ENCODE measurements around the gene AFF3. TPM values are rescaled to one million over a fixed set of nuclear protein-coding genes. Genes with fewer than 3 reads are reported as not detected.

AFF3 gene
- total and polyA plus RNA-seq, 2 donors (not counting 3 experiments of a cell fraction or from before 2014, with no cell fraction given) = 0.06 to 0.07 TPM

DNA sequence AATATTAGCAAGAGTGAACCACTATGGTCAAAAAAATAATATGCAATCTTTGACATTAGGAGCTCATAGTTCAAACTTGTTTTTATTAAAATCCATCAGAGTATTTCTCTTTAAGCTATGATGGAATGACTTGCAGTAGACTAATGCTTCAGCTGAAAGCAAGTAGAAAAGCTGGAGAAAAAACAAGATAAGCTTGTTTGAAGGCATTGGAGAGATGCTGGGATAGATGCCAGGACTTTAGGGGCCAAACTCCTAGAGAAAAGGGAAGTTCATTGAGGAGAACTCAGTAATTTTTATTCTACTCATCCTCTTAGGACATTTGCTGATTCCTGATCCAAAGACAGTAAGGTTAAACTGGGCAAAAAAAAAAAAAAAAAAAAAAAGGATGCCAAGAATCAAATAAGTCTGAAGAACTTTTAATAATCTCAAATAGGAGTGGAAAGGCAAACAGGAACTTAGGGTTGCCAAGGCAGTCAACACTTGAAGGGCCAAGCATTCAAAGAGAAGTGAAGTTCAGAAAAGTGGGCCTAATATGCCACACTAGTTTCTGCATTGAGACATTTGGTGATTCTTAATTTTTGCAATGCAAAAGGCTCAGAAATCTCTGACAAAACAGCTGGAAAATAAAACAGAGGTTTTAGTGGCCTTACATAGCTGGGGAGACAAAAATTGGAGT lies 19.7 kb upstream of the AFF3 start:
- Histone ChIP-seq H3K27me3 (ENCODE audit: control insufficient read depth in 2 of 2, insufficient read depth in 2 of 2, low read length in 2 of 2) (peaks cover 0 to 2% of the 10 kb centered on the region in 2 experiments), H2AFZ (ENCODE audit: low read depth, low read length) (no peak overlapping the region), H3K4me1 (ENCODE audit: control insufficient read depth, extremely low read depth, insufficient read depth, low read length) (no peaks in the 10 kb centered on the region), H3K4me3 (replicated peaks in 1 of 3; ENCODE audit: insufficient read depth in 1 of 3, low read depth in 1 of 3, low read length in 3 of 3) (no peak overlapping the region), H3K9me1 (replicated peaks; ENCODE audit: control insufficient read depth, extremely low read depth, insufficient read depth, low read length) (no peaks in the 10 kb centered on the region), H4K20me1 (replicated peaks; ENCODE audit: control insufficient read depth, extremely low read depth, insufficient read depth, low read length) (no peaks in the 10 kb centered on the region), H3K79me2 (ENCODE audit: control insufficient read depth, insufficient read depth, low read length) (no peaks in the 10 kb centered on the region), H3K9me3 (replicated peaks; ENCODE audit: control insufficient read depth, insufficient read depth, low read length) (no peaks in the 10 kb centered on the region), H3K9ac (replicated peaks; ENCODE audit: extremely low read depth, insufficient read depth, low read length) (no peak overlapping the region), H3K36me3 (ENCODE audit: control insufficient read depth in 2 of 2, extremely low read depth in 1 of 2, insufficient read depth in 2 of 2, low read length in 2 of 2) (no peaks in the 10 kb centered on the region), H3K4me2 (ENCODE audit: insufficient read depth, low read length) (no peak overlapping the region), H3K27ac (ENCODE audit: insufficient read depth, low read depth, low read length) (no peak overlapping the region)
- intact Hi-C loops (cut with micrococcal nuclease) (no loop called here), dilution Hi-C loops (cut with MboI; ENCODE audit: extremely low pct_ligation_motif_present, low sequenced_read_pairs) (no loop called here)
- no peak for FAIRE-seq
- no peak for DNase-seq (ENCODE audit: low read depth, low spot score)
- POLR2A ChIA-PET = no interaction called here
- no TSS peak for BruUV-seq (replicated peaks)
- CTCF ChIA-PET = interaction anchor here (1.7 kb wide), 1 partner anchor 343 kb away, joined by 7 read pairs; no protein-coding TSS in a partner anchor
- TF ChIP-seq, protein P1, sequence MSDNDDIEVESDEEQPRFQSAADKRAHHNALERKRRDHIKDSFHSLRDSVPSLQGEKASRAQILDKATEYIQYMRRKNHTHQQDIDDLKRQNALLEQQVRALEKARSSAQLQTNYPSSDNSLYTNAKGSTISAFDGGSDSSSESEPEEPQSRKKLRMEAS (IDR thresholded peaks at IDR 0.05; ENCODE audit: insufficient read depth, insufficient read length) = no peak
- no peak for TF ChIP-seq MYC (IDR thresholded peaks at IDR 0.05; ENCODE audit: low read depth, low read length)
- TF ChIP-seq FOS (IDR thresholded peaks at IDR 0.05; ENCODE audit: borderline replicate concordance, insufficient read depth, low read length) = no peak
- no peak for TF ChIP-seq JUN (IDR thresholded peaks at IDR 0.05; ENCODE audit: borderline replicate concordance, insufficient read depth, insufficient read length, low read depth)
- TF ChIP-seq GATA2 (IDR thresholded peaks at IDR 0.05; ENCODE audit: insufficient read depth, insufficient read length, low read depth, low read length) = no peak
- no peak for TF ChIP-seq POLR2AphosphoS5 (IDR thresholded peaks at IDR 0.05; ENCODE audit: insufficient read depth, low read depth, low read length)
- TF ChIP-seq EZH2 (IDR thresholded peaks at IDR 0.05; ENCODE audit: borderline replicate concordance, low read depth, low read length, severe bottlenecking) = no peak
- no peak for TF ChIP-seq POLR2A (IDR thresholded peaks at IDR 0.05; ENCODE audit: low read depth, low read length)
- TF ChIP-seq, protein P2, sequence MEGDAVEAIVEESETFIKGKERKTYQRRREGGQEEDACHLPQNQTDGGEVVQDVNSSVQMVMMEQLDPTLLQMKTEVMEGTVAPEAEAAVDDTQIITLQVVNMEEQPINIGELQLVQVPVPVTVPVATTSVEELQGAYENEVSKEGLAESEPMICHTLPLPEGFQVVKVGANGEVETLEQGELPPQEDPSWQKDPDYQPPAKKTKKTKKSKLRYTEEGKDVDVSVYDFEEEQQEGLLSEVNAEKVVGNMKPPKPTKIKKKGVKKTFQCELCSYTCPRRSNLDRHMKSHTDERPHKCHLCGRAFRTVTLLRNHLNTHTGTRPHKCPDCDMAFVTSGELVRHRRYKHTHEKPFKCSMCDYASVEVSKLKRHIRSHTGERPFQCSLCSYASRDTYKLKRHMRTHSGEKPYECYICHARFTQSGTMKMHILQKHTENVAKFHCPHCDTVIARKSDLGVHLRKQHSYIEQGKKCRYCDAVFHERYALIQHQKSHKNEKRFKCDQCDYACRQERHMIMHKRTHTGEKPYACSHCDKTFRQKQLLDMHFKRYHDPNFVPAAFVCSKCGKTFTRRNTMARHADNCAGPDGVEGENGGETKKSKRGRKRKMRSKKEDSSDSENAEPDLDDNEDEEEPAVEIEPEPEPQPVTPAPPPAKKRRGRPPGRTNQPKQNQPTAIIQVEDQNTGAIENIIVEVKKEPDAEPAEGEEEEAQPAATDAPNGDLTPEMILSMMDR (IDR thresholded peaks at IDR 0.05; ENCODE audit: extremely low read depth in 1 of 2, insufficient read depth in 1 of 2, low read depth in 1 of 2, low read length in 2 of 2) = no peak
